Activated effector memory CD4-positive, alpha-beta T cell treated with anti-CD3 and anti-CD28 coated beads, Interleukin-2, amount 50 U/mL, for 16 hours (primary cell): ENCODE data around the gene RPL32.
"Not testable (repeated sequence)": the region's sequence is repeated elsewhere in the genome, so short reads cannot be mapped to it uniquely, and the experiment has no call there.

Experiments used
- DNase-seq: peaks from one replicate; pipeline ENCODE4 v3.0.0-alpha.2; 2020

Gene RPL32

GRCh38 chr3:12807601-12808359 is 33.6 kb downstream of the RPL32 start:
- DNase-seq, result peak; percentile 30

- peak; percentile 54 for DNase-seq
These were observed 34.3 kb downstream of the RPL32 start for GRCh38 chr3:12807066-12807465.

- DNase-seq, result peak; percentile 47
These were observed 38.0 kb downstream of the RPL32 start for GRCh38 chr3:12803371-12803770.

GRCh38 chr3:12799525-12800440 is 41.6 kb downstream of the RPL32 start:
- DNase-seq, result no peak

- DNase-seq, result no peak
These were observed 42.7 kb downstream of the RPL32 start for GRCh38 chr3:12798559-12799179.

GRCh38 chr3:12797892-12798558 is 43.3 kb downstream of the RPL32 start:
- DNase-seq, result no peak

GRCh38 chr3:12797124-12797891 is 44.1 kb downstream of the RPL32 start:
- no peak for DNase-seq

GRCh38 chr3:12796171-12797123 is 44.9 kb downstream of the RPL32 start, which contains the start of gene CAND2:
CAND2 (plus strand) TSS chr3:12796680; CDS start chr3:12796721, 41 bp downstream.
- DNase-seq, result peak; percentile 77

GRCh38 chr3:12793701-12794100 is 47.7 kb downstream of the RPL32 start:
- no peak for DNase-seq

- no peak for DNase-seq
These were observed 49.9 kb downstream of the RPL32 start for GRCh38 chr3:12791430-12791829.

GRCh38 chr3:12787967-12788690 is 53.2 kb downstream of the RPL32 start:
- DNase-seq, result not testable (repeated sequence)

- peak; percentile 84 for DNase-seq
These were observed 54.0 kb downstream of the RPL32 start for GRCh38 chr3:12787346-12787745.

- DNase-seq, result no peak
These were observed 56.3 kb downstream of the RPL32 start for GRCh38 chr3:12785096-12785495.
